Prostate gland (tissue), 2 donors: ENCODE results near the gene FOXK2. TPM values are rescaled to one million over a fixed set of nuclear protein-coding genes. Genes with fewer than 3 reads are reported as not detected.

Experiments
- DNase-seq: peaks from one replicate; pipeline ENCODE4 v3.0.0-alpha.2; 2019; ENCODE audit warnings: low spot score
- H3K27ac ChIP-seq, 2 donors: fragments of 200-600 bp; sonication (generic); 2 replicates each; pipeline ENCODE4 v1.5.1; 2017 to 2019
- H3K27me3 ChIP-seq: fragments of 200-600 bp; sonication (generic); replicated peaks from 2 replicates; pipeline ENCODE4 v1.5.1; 2019; ENCODE audit not compliant: insufficient read depth
- H3K36me3 ChIP-seq, 2 donors: fragments of 200-600 bp; sonication (generic); 1 replicate in 1 of 2; 2 replicates in 1 of 2; pipeline versions ENCODE4 v1.5.1 to v1.8.1; 2017 to 2019
- H3K4me1 ChIP-seq: fragments of 200-600 bp; sonication (generic); replicated peaks from 2 replicates; pipeline ENCODE4 v1.5.1; 2019
- H3K4me3 ChIP-seq, 2 donors: fragments of 200-600 bp; sonication (generic); 2 replicates each; pipeline ENCODE4 v1.5.1; 2017 to 2019
- H3K9me3 ChIP-seq: fragments of 200-600 bp; sonication (generic); 2 replicates; pipeline ENCODE4 v1.5.1; 2017
- CTCF ChIP-seq, 4 experiments: fragments of 200-600 bp in 2 of 4; fragments of 450-650 bp in 2 of 4; sonication (generic) in 2 of 4; IDR thresholded peaks; 1 replicate in 3 of 4; 2 replicates in 1 of 4; pipeline ENCODE4 v1.5.1; 2016 to 2019; ENCODE audit warnings: antibody characterized with exemption in 4 of 4, mild to moderate bottlenecking in 2 of 4, moderate library complexity in 2 of 4
- POLR2A ChIP-seq: fragments of 450-650 bp; IDR thresholded peaks from one replicate; pipeline ENCODE4 v1.6.1; 2016; ENCODE audit warnings: antibody characterized with exemption, mild to moderate bottlenecking
- POLR2AphosphoS5 ChIP-seq: sonication (generic); formaldehyde crosslinking; IDR thresholded peaks from one replicate; pipeline ENCODE4 v1.6.1; 2017; ENCODE audit warnings: antibody characterized with exemption
- WGBS: methylation state at CpG from one replicate; pipeline ENCODE4 v1.1.5; 2018; 5-methylcytosine and 5-hydroxymethylcytosine counted together
- intact Hi-C: fragments of 100-400 bp; cut with DNase I; formaldehyde crosslinking; loops from one replicate; pipeline ENCODE4 v1.14.2; 2022
- total RNA-seq, 2 donors: library from RNA; depleted of rRNA; stranded (reverse); fragments of >200 nt; gene quantifications; one replicate each; pipeline ENCODE4 v1.1.0, GENCODE V29; 2016

FOXK2 gene
- total RNA-seq, 2 donors from 2014 or later, result 47.9 to 85.5 TPM

DNA sequence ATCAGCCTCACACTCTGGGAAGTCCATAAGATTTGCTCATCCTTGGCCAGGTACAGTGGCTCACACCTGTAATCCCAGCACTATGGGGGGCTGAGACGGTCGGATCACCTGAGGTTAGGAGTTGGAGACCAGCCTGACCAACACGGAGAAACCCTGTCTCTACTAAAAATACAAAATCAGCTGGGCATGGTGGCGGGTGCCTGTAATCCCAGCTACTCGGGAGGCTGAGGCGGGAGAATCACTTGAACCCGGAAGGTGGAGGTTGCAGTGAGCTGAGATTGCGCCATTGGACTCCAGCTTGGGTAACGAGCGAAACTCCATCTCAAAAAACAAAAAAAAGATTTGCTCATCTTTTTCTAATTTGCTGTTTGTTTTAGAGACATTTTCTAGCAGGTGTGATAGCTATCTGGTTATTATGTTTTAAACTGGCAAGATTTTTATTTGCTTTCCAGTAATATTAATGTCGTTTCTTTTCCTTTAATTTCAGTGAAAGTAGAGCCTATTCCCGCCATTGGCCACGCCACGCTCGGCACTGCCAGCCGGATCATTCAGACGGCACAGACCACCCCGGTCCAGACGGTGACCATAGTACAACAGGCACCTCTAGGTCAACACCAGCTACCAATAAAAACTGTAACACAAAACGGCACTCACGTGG, 67.2 kb downstream of the FOXK2 start:
- H3K4me3 ChIP-seq, result no peak overlapping the region
- TF ChIP-seq POLR2A, result no peak
- no peak for TF ChIP-seq CTCF (IDR thresholded peaks at IDR 0.05)
- TF ChIP-seq POLR2AphosphoS5, result no peak
- H3K9me3 ChIP-seq, result no peaks in the 10 kb centered on the region
- no peak for DNase-seq
- intact Hi-C loops, result no loop called here
- peaks cover 0 to 14% of the 10 kb centered on the region in 2 donors for H3K36me3 ChIP-seq
- WGBS, result 76% methylated on average over 20 of the region's 21 CpGs
- no peaks in the 10 kb centered on the region for H3K27me3 ChIP-seq
- no peaks in the 10 kb centered on the region for H3K4me1 ChIP-seq
- no peak overlapping the region for H3K27ac ChIP-seq

DNA sequence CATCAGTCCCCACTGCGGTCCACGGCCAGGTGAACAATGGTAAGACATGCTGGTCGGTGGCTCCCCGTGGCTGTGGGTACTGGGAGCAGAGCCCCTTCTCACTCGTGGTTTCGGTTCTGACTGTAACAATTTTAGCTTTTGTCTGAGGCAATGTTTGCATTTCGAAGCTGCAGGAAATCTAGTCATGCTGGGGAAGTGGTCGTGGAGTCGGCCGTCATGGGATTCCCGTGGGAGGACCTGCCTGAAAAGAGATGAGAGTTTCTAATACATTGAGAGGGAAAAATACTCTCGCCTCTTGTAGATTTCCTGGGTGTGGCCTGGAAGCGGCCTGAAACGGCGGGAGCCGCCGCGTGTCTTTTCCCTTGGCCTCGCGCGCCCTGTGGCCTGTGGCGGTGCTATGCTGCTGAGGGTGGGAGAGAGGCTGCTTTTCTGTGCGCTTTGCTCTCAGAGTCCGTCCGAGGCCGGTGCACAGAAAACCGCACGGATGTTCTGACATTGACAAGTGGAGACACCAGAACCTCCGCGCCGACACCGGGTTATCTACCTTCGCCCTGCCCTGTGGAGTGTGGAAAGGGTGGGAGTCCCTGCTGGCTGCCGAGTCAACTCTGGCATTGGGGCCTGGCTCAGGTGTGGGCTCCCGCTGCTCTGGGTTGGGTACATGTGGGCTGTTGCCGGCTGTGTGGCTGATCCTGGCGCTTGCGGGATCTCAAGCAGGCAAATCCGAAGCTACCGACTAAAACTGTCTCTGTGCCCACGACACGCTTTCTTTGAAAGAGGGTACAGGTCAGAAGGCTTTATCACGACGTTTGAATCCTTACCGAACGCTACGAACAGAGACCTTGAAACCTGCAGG, 67.9 kb downstream of the FOXK2 start:
- Histone ChIP-seq H3K27me3 (no peaks in the 10 kb centered on the region), H3K4me1 (peaks cover 4% of the 10 kb centered on the region), H3K27ac (no peak overlapping the region), H3K36me3 (peaks cover 0 to 14% of the 10 kb centered on the region in 2 donors), H3K4me3 (no peak overlapping the region), H3K9me3 (no peaks in the 10 kb centered on the region)
- TF ChIP-seq POLR2AphosphoS5, result no peak
- TF ChIP-seq CTCF (IDR thresholded peaks at IDR 0.05), result no peak
- TF ChIP-seq POLR2A, result no peak
- intact Hi-C loops, result no loop called here
- 87% methylated on average over 47 of the region's 47 CpGs for WGBS
- no peak for DNase-seq

DNA sequence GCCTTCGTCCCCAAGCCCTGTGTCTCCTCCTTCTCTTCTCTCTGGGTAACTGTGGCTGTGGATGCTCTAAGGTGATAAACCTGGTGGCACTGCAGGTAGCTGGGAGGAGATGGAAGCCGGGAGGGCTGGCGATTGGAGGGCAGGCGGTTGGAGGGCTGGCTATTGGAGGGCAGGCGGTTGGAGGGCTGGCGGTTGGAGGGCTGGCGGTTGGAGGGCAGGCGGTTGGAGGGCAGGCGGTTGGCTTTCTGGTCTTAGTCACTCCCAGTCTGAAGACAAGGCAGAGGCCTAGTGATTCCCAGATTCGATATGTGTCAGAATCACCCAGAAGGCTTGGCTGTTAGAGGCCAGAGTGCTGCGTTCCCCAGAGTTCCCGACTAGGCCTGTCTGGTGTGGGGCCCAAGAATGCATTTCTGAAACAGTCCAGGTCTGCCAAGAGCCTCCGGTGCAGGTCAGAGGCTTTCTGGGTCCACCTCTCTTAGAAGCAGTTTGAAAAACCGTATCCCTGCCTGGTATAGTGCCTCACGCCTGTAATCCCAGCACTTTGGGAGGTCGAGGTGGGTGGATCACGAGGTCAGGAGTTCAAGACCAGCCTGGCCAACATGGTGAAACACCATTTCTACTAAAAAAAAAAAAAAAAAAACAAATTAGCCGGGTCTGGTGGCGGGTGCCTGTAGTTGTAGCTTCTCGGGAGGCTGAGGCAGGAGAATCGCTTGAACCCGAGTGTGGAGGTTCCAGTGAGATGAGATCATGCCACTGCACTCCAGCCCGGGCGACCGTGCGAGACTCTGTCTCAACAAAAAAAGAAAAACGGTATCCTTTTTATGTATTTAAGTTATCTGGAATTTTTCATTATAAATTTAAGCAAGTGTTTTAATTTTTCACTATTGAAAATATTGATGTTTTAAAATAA, 69.0 kb downstream of the FOXK2 start:
- Histone ChIP-seq H3K4me3 (no peak overlapping the region), H3K27me3 (no peaks in the 10 kb centered on the region), H3K4me1 (peaks cover 5% of the 10 kb centered on the region), H3K36me3 (peaks cover 0 to 14% of the 10 kb centered on the region in 2 donors), H3K9me3 (no peaks in the 10 kb centered on the region), H3K27ac (no peak overlapping the region)
- DNase-seq, result no peak
- intact Hi-C loops, result no loop called here
- 88% methylated on average over 24 of the region's 27 CpGs for WGBS
- TF ChIP-seq CTCF (IDR thresholded peaks at IDR 0.05) (no peak), POLR2AphosphoS5 (no peak)

DNA sequence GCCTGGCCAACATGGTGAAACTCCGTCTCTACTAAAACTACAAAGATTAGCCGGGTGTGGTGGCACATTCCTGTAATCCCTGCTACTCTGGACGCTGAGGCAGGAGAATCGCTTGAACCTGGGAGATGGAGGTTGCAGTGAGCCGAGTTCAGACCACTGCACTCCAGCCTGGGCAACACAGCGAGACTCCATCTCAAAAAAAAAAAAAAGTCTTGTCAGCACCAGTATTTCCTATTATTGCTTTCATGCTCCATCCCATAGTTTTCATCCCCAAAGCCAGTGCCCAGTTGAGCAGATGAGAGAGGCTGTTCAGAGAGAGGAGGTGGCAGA, 70.3 kb downstream of the FOXK2 start:
- H3K4me1 ChIP-seq, result peaks cover 11% of the 10 kb centered on the region
- H3K27me3 ChIP-seq, result no peaks in the 10 kb centered on the region
- no peak for DNase-seq
- H3K9me3 ChIP-seq, result no peaks in the 10 kb centered on the region
- intact Hi-C loops, result no loop called here
- no peak overlapping the region for H3K4me3 ChIP-seq
- peaks cover 0 to 14% of the 10 kb centered on the region in 2 donors for H3K36me3 ChIP-seq
- H3K27ac ChIP-seq, result no peak overlapping the region
- TF ChIP-seq CTCF (IDR thresholded peaks at IDR 0.05) (no peak), POLR2A (no peak), POLR2AphosphoS5 (no peak)
- 87% methylated on average over 6 of the region's 6 CpGs for WGBS
